ENCODE data around the gene FNDC3A.
A peak's percentile ranks its signal among the peaks of the same experiment; 100 is the strongest.

The FNDC3A gene

GRCh38 chr13:49234741-49235140 lies 259.0 kb downstream of the FNDC3A start:
- no peak for DNase-seq (ENCODE audit: low read depth in 1 of 2, low spot score in 1 of 2)
- no peak for TF ChIP-seq JUND (IDR thresholded peaks at IDR 0.05; ENCODE audit: low read depth)
- in situ Hi-C loops (cut with HindIII; ENCODE audit: low pct_unique_long_range_greater_than_20kb, low sequenced_read_pairs): no loop called here

DNA sequence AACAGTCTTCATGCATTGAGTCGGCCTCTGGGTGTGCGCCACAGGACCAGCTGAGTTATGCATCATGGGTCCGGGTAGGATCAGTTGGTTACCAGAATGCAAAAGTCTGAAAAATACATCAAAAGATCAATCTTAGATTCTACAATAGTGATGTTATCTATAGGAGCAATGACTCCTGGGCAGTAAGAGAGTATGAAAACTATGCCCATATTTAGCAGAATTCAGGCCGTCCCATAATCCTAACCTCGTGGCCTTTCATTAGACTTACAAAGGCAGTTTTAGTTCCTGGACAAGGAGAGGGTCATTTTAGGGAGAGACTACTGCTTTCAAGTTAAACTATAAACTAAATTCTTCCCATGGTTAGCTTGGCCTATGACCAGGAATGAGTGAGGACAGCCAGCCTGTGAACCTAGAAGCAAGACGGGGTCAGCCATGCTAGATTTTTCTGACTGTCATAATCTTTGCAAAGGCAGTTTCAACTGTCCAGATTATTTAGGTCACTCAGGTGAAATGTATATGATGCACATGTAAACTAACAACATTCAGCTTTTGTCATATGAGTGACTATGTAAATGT lies 260.2 kb downstream of the FNDC3A start:
- TF ChIP-seq JUND (IDR thresholded peaks at IDR 0.05; ENCODE audit: low read depth): no peak
- in situ Hi-C loops (cut with HindIII; ENCODE audit: low pct_unique_long_range_greater_than_20kb, low sequenced_read_pairs): no loop called here
- no peak for DNase-seq (ENCODE audit: low read depth in 1 of 2, low spot score in 1 of 2)

DNA sequence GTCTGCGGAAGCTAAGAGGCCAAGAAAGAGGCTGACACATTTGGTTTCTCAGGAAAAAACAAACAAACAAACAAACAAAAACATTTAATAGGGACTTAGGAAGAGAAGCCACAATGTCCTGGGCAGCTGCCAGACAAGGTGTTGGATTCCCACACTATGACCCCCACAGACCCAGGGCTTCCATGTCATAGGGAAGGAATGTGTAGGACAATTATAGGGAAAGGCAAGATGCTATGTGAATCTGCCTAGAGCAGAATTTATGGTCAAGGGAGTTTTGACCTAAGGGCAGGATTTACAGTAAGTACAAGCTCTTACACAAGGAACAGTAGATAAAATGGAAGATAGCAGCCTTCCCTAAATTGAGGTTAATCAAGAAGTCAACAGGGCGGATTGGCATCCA lies 262.9 kb downstream of the FNDC3A start:
- no peak for TF ChIP-seq JUND (IDR thresholded peaks at IDR 0.05; ENCODE audit: low read depth)
- DNase-seq (ENCODE audit: low read depth in 1 of 2, low spot score in 1 of 2): peak in 1 of 2 experiments; percentile 55
- in situ Hi-C loops (cut with HindIII; ENCODE audit: low pct_unique_long_range_greater_than_20kb, low sequenced_read_pairs): no loop called here

DNA sequence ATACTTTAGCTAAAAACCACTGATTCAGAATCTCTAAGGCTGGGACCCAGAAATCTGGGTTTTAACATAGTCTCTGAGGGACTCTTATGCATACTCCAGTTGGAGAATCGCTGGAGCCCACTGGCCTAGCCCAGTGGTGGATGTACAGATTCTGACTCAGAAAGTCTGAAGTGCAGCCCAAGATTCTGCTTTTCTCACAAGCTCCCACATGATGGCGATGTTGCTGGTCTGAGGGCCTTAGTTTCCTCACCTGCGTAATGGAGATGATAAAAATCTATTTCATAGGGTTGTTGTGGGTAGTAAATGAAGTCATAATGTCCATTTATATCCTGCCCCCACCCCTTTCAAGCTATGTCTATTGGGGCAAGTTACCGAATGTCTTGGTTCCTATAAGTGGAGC lies 264.3 kb downstream of the FNDC3A start:
- TF ChIP-seq JUND (IDR thresholded peaks at IDR 0.05; ENCODE audit: low read depth): no peak
- in situ Hi-C loops (cut with HindIII; ENCODE audit: low pct_unique_long_range_greater_than_20kb, low sequenced_read_pairs): no loop called here
- peak in 1 of 2 experiments; percentile 53 for DNase-seq (ENCODE audit: low read depth in 1 of 2, low spot score in 1 of 2)

DNA sequence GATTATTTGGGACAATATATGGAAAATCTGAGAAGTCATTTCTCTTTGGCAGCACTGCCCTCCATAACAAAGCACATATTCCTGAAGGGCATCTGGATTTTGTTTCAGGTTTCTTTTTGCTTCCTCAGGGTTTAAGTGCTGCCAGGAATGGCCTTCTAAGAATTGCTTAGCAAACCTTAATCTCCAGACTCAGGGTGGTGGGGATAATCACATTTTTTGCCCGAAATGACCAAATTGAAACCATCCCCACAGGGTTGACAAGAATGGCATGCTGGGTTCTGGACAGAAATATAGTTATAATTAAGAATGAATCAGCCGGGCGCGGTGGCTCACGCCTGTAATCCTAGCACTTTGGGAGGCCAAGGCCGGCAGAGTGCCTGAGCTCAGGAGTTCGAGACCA lies 265.6 kb downstream of the FNDC3A start:
- no peak for TF ChIP-seq JUND (IDR thresholded peaks at IDR 0.05; ENCODE audit: low read depth)
- DNase-seq (ENCODE audit: low read depth in 1 of 2, low spot score in 1 of 2): no peak
- in situ Hi-C loops (cut with HindIII; ENCODE audit: low pct_unique_long_range_greater_than_20kb, low sequenced_read_pairs): no loop called here

- no peak for TF ChIP-seq JUND (IDR thresholded peaks at IDR 0.05; ENCODE audit: low read depth)
- in situ Hi-C loops (cut with HindIII; ENCODE audit: low pct_unique_long_range_greater_than_20kb, low sequenced_read_pairs): no loop called here
- DNase-seq (ENCODE audit: low read depth in 1 of 2, low spot score in 1 of 2): no peak
Measured at GRCh38 chr13:49245101-49245500, 269.4 kb downstream of the FNDC3A start.

DNA sequence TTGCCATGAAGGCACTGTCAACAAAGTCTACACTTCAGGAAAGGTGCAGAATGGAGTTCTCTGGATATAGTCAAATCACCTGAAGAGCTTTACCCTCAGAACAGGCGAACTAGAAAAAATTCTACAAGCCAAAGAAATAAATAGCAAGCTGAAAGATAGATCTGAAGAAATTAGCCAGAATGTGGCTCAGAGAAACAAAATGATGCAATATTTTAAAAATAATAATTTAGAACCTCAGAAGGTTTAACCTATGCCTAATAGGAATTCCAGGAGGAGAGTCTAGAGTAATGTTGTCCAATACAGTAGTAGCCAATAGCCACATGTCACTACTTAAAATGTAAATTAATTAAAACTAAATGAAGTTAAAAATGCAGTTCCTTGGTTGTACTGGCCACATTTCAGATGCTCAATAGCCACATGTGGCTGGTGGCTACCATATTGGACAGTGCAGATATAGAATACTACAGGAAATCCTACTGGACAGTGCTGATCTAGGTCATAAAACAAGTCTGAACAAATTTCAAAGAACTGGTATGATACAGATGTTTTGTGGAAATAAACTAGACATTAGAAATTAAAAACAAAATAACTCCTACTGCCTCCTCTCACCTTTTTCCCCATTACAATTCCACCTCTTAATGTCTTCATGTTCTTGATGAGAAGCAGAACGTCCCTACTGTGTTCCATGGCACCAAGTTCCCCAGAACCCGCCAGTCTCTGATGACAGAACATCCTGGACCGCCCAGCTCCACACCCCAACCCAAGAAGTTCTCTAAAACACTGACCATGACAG lies 271.3 kb downstream of the FNDC3A start:
- TF ChIP-seq JUND (IDR thresholded peaks at IDR 0.05; ENCODE audit: low read depth): no peak
- no peak for DNase-seq (ENCODE audit: low read depth in 1 of 2, low spot score in 1 of 2)
- in situ Hi-C loops (cut with HindIII; ENCODE audit: low pct_unique_long_range_greater_than_20kb, low sequenced_read_pairs): no loop called here

DNA sequence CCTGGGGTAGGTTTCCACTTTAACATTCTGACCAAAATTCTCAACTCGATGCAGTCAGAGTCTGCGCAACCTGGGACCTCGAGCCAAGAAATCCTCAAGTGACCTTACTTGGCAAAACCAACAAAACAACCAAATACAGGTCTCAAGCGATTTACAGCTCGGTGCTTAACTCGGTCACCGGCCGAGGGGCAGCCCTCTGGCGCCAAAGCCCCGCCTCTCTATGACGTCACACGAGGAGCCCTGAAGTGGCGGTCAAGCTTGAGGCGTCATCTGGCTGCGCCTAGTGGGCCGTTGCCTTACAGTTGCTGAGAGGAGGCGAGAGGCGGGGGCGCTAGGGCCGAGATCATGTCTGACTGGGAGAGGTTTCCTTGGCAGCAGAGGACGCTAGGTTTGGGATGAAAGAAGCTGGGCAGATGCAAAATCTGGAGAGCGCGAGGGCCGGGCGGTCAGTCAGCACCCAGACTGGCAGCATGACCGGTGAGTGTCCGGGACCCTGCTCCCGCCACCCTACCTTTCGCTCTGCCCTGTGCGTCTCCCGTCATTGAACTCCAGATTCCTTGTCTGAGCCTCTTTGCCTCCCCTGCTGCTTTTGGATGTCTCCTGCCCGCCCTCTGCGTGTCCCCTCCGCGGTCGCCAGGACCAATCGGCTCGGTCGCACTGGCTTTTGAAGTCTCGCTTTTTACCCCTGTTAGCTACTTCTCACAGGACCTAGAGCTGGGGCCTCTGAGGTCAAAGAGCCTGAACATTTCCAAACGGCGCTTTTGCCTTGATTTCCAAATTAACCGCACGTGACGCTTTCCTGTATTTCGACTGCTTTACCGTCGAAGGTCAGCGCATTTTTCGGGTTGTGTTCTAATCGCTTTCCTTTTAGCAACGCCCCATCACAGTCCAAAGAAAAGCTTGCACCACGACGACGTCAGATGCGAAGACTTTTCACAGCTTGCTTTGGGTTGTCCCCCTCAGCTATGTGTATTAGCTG lies 272.2 kb downstream of the FNDC3A start, which contains the start of gene CDADC1:
TSS of gene CDADC1 (plus strand) at position 283 of the 979 bp plus-strand sequence. CDS start at position 396, 113 bp downstream.
- peak; percentile 63 to 93 for DNase-seq (ENCODE audit: low read depth in 1 of 2, low spot score in 1 of 2)
- in situ Hi-C loops (cut with HindIII; ENCODE audit: low pct_unique_long_range_greater_than_20kb, low sequenced_read_pairs): no loop called here

DNA sequence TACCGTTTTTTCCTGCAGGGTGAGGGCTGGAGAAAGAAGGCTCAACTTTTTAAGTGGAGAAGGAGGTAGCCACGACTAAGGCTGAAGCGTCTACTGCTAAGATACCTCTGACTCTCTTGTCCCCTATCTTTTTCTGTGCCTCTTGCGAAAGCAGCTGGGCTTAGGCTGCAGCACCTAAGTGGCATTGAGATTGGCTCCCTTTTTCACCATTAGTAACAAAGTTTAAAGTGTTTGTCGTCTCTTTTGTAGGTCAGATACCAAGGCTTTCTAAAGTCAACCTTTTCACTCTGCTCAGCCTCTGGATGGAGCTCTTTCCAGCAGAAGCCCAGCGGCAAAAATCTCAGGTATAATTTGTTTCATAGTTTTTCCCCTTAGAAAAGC lies 272.9 kb downstream of the FNDC3A start:
- in situ Hi-C loops (cut with HindIII; ENCODE audit: low pct_unique_long_range_greater_than_20kb, low sequenced_read_pairs): no loop called here
- DNase-seq (ENCODE audit: low read depth in 1 of 2, low spot score in 1 of 2): peak in 1 of 2 experiments; percentile 1
- no peak for TF ChIP-seq JUND (IDR thresholded peaks at IDR 0.05; ENCODE audit: low read depth)

More for the DNA sequence above, 272.2 kb downstream of the FNDC3A start, which contains the start of gene CDADC1:
- no peak for TF ChIP-seq JUND (IDR thresholded peaks at IDR 0.05; ENCODE audit: low read depth)

DNA sequence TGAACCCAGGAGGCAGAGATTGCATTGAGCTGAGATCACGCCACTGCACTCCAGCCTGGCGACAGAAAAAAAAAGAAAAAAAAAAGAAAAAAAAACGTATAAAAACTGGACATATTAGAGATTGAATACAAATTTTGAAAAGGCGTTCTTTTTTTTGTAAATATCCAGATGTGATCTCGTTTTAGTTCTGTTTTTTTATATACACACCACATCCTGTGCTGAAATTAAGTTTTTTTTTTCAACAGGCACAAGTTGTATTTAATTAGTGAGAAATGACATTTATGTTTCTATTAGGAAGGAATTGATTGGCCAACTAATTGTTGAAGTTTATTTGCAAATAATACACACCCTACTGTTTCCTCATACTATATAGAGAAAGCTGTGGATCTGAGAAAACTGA lies 275.6 kb downstream of the FNDC3A start:
- no peak for TF ChIP-seq JUND (IDR thresholded peaks at IDR 0.05; ENCODE audit: low read depth)
- in situ Hi-C loops (cut with HindIII; ENCODE audit: low pct_unique_long_range_greater_than_20kb, low sequenced_read_pairs): no loop called here
- no peak for DNase-seq (ENCODE audit: low read depth in 1 of 2, low spot score in 1 of 2)

DNA sequence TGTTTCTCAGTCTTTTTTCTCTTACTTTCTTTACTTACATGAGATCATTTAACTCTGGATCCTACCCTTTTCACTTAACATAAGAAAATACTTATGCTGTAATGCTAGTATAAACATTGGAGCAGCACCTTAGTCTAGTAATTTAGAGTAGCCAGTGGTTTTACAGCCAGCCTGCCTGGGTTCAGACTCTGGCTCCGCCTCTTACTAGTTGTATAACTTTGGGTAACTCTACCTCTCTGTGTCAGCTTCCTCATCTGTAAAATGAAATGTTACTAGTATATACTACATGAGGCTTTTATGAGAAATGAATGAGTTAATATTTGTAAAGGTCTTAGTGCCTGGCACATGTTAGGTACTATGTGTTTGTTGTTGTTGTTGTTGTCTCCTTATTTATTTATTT lies 277.6 kb downstream of the FNDC3A start:
- no peak for DNase-seq (ENCODE audit: low read depth in 1 of 2, low spot score in 1 of 2)
- no peak for TF ChIP-seq JUND (IDR thresholded peaks at IDR 0.05; ENCODE audit: low read depth)
- in situ Hi-C loops (cut with HindIII; ENCODE audit: low pct_unique_long_range_greater_than_20kb, low sequenced_read_pairs): no loop called here

- no peak for TF ChIP-seq JUND (IDR thresholded peaks at IDR 0.05; ENCODE audit: low read depth)
- no peak for DNase-seq (ENCODE audit: low read depth in 1 of 2, low spot score in 1 of 2)
- in situ Hi-C loops (cut with HindIII; ENCODE audit: low pct_unique_long_range_greater_than_20kb, low sequenced_read_pairs): no loop called here
Measured at GRCh38 chr13:49254007-49254406, 278.3 kb downstream of the FNDC3A start.

All from T47D (cell line).